GM18519 (cell line): ENCODE measurements around the gene MICOS13.

Source experiments
- ATAC-seq: cut with Tn5 transposase; IDR thresholded peaks from one replicate; pipeline ENCODE4 v1.9.1; 2021; ENCODE audit warnings: mild to moderate bottlenecking, moderate library complexity; ENCODE audit not compliant: unreplicated experiment, low FRiP score

MICOS13 gene

GRCh38 chr19:5680437-5681368 lies at the start of gene MICOS13, which contains the start of gene HSD11B1L:
MICOS13 (minus strand) TSS chr19:5680516; CDS start chr19:5680486, 30 bp downstream.
HSD11B1L (plus strand) TSS chr19:5681027; CDS start chr19:5684833, 3,806 bp downstream.
- ATAC-seq: peak; percentile 73

- no peak for ATAC-seq
Observed at GRCh38 chr19:5727453-5728050, 47.2 kb upstream of the MICOS13 start.

GRCh38 chr19:5719961-5720790 lies 39.9 kb upstream of the MICOS13 start, which contains the start of the genes CATSPERD and LONP1:
CATSPERD (plus strand) TSS chr19:5720637; CDS start chr19:5720738, 101 bp downstream.
LONP1 (minus strand) TSS chr19:5720146; CDS start chr19:5720132, 14 bp downstream.
- peak; percentile 70 for ATAC-seq

GRCh38 chr19:5719274-5719960 lies 39.1 kb upstream of the MICOS13 start:
- ATAC-seq: no peak

- ATAC-seq: no peak
Observed at GRCh38 chr19:5718579-5719273, 38.4 kb upstream of the MICOS13 start.

- no peak for ATAC-seq
Observed at GRCh38 chr19:5718037-5718578, 37.8 kb upstream of the MICOS13 start.

- ATAC-seq: no peak
Observed at GRCh38 chr19:5717215-5717935, 37.1 kb upstream of the MICOS13 start.

- no peak for ATAC-seq
Observed at GRCh38 chr19:5714816-5715215, 34.5 kb upstream of the MICOS13 start.

GRCh38 chr19:5713228-5713627 lies 32.9 kb upstream of the MICOS13 start:
- ATAC-seq: no peak

- ATAC-seq: no peak
Observed at GRCh38 chr19:5711713-5712161, 31.4 kb upstream of the MICOS13 start.

- no peak for ATAC-seq
Observed at GRCh38 chr19:5711025-5711424, 30.7 kb upstream of the MICOS13 start.

GRCh38 chr19:5707576-5708575 lies 27.6 kb upstream of the MICOS13 start:
- no peak for ATAC-seq

GRCh38 chr19:5706876-5707573 lies 26.7 kb upstream of the MICOS13 start:
- ATAC-seq: no peak

- ATAC-seq: no peak
Observed at GRCh38 chr19:5705552-5705951, 25.2 kb upstream of the MICOS13 start.

GRCh38 chr19:5703819-5704818 lies 23.8 kb upstream of the MICOS13 start:
- no peak for ATAC-seq
